ENCODE data around the gene MPZL2. TPM values are rescaled to one million over a fixed set of nuclear protein-coding genes. Genes with fewer than 3 reads are reported as not detected.
A peak's percentile ranks its signal among the peaks of the same experiment; 100 is the strongest.

MPZL2 gene
- total RNA-seq, 4 donors from 2014 or later: 59.5 to 86.5 (median 75.0) TPM

- Histone ChIP-seq H3K9me3 (no peaks in the 10 kb centered on the region), H3K4me1 (peaks cover 0 to 27% (median 8%) of the 10 kb centered on the region in 4 donors), H3K27ac (peak within 1 kb of the TSS; percentile 84 to 89 (median 86)), H3K4me3 (peak within 1 kb of the TSS; percentile 36 to 70 (median 57)), H3K27me3 (peaks cover 3% of the 10 kb centered on the region), H3K36me3 (peaks cover 0 to 4% (median 0%) of the 10 kb centered on the region in 4 donors)
- TF ChIP-seq EP300 (IDR thresholded peaks at IDR 0.05; ENCODE audit: low read depth) (no peak), POLR2AphosphoS5 (IDR thresholded peaks at IDR 0.05) (peak; percentile 66 to 97 (median 95)), CTCF (IDR thresholded peaks at IDR 0.05) (peak in 1 of 5 experiments; percentile 13), POLR2A (IDR thresholded peaks at IDR 0.05) (peak; percentile 90)
- intact Hi-C loops (cut with DNase I; ENCODE audit: low total_unique reads): no loop called here
- WGBS, 2 donors (ENCODE audit: low coverage in 1 of 2): 2% methylated on average over 10 to 24 of the region's 33 CpGs
- in situ Hi-C loops (cut with MboI; ENCODE audit: low pct_ligation_motif_present in 1 of 4, low pct_unique_long_range_greater_than_20kb in 1 of 4, low sequenced_read_pairs in 3 of 4): no loop called here
- peak; percentile 95 for DNase-seq
These were observed 12.0 kb downstream of the MPZL2 start, which contains the start of gene MPZL3 for GRCh38 chr11:118251858-118252652. TSS of gene MPZL3 (minus strand) at chr11:118252365. CDS start at chr11:118252294, 71 bp downstream.

GRCh38 chr11:118247041-118247440, 17.1 kb downstream of the MPZL2 start:
- H3K4me1 ChIP-seq: peaks cover 0 to 20% (median 3%) of the 10 kb centered on the region in 4 donors
- no peak for TF ChIP-seq POLR2AphosphoS5 (IDR thresholded peaks at IDR 0.05)
- no peak for TF ChIP-seq POLR2A (IDR thresholded peaks at IDR 0.05)
- peak overlapping the region in 2 of 4 donors; percentile 8 to 20 for H3K27ac ChIP-seq
- intact Hi-C loops (cut with DNase I; ENCODE audit: low total_unique reads) (no loop called here), in situ Hi-C loops (cut with MboI; ENCODE audit: low pct_ligation_motif_present in 1 of 4, low pct_unique_long_range_greater_than_20kb in 1 of 4, low sequenced_read_pairs in 3 of 4) (no loop called here)
- H3K36me3 ChIP-seq: no peaks in the 10 kb centered on the region
- H3K9me3 ChIP-seq: no peaks in the 10 kb centered on the region
- H3K27me3 ChIP-seq: no peaks in the 10 kb centered on the region
- 65% methylated on average over 1 of the region's 1 CpG; no CpG with 5 or more reads in 1 of the 2 donors for WGBS, 2 donors (ENCODE audit: low coverage in 1 of 2)
- H3K4me3 ChIP-seq: no peak overlapping the region
- no peak for DNase-seq

GRCh38 chr11:118245936-118246562, 18.0 kb downstream of the MPZL2 start:
- TF ChIP-seq EP300 (IDR thresholded peaks at IDR 0.05; ENCODE audit: low read depth) (no peak), POLR2AphosphoS5 (IDR thresholded peaks at IDR 0.05) (no peak), POLR2A (IDR thresholded peaks at IDR 0.05) (no peak), CTCF (IDR thresholded peaks at IDR 0.05) (no peak)
- in situ Hi-C loops (cut with MboI; ENCODE audit: low pct_ligation_motif_present in 1 of 4, low pct_unique_long_range_greater_than_20kb in 1 of 4, low sequenced_read_pairs in 3 of 4): no loop called here
- H3K36me3 ChIP-seq: no peaks in the 10 kb centered on the region
- no peaks in the 10 kb centered on the region for H3K9me3 ChIP-seq
- intact Hi-C loops (cut with DNase I; ENCODE audit: low total_unique reads): no loop called here
- no peak for DNase-seq
- 83 to 91% methylated on average over 3 of the region's 3 CpGs for WGBS, 2 donors (ENCODE audit: low coverage in 1 of 2)
- H3K4me3 ChIP-seq: no peak overlapping the region
- peaks cover 0 to 22% (median 7%) of the 10 kb centered on the region in 4 donors for H3K4me1 ChIP-seq
- no peak overlapping the region for H3K27ac ChIP-seq
- no peaks in the 10 kb centered on the region for H3K27me3 ChIP-seq

GRCh38 chr11:118243993-118244762, 19.9 kb downstream of the MPZL2 start:
- Histone ChIP-seq H3K36me3 (no peaks in the 10 kb centered on the region), H3K4me3 (no peak overlapping the region), H3K27me3 (no peaks in the 10 kb centered on the region), H3K27ac (no peak overlapping the region), H3K4me1 (peaks cover 0 to 40% (median 11%) of the 10 kb centered on the region in 4 donors), H3K9me3 (no peaks in the 10 kb centered on the region)
- in situ Hi-C loops (cut with MboI; ENCODE audit: low pct_ligation_motif_present in 1 of 4, low pct_unique_long_range_greater_than_20kb in 1 of 4, low sequenced_read_pairs in 3 of 4): no loop called here
- intact Hi-C loops (cut with DNase I; ENCODE audit: low total_unique reads): no loop called here
- DNase-seq: no peak
- WGBS, 2 donors (ENCODE audit: low coverage in 1 of 2): 79 to 85% methylated on average over 3 of the region's 3 CpGs
- TF ChIP-seq EP300 (IDR thresholded peaks at IDR 0.05; ENCODE audit: low read depth) (no peak), CTCF (IDR thresholded peaks at IDR 0.05) (no peak), POLR2AphosphoS5 (IDR thresholded peaks at IDR 0.05) (no peak), POLR2A (IDR thresholded peaks at IDR 0.05) (no peak)

All from transverse colon (tissue), 4 donors.